Uterus (tissue), 4 donors: ENCODE measurements around the gene SLC9B1. TPM values are rescaled to one million over a fixed set of nuclear protein-coding genes. Genes with fewer than 3 reads are reported as not detected.

Experiments used
- DNase-seq, 2 donors: peaks; one replicate each; pipeline ENCODE4 v3.0.0-alpha.2; 2019 to 2020
- H3K27ac ChIP-seq, 2 donors: fragments of 200-600 bp; sonication (generic); 1 replicate in 1 of 2; 2 replicates in 1 of 2; pipeline ENCODE4 v1.5.1; 2016 to 2018
- H3K27me3 ChIP-seq, 2 donors: fragments of 200-600 bp; sonication (generic); one replicate each; pipeline ENCODE4 v1.5.1; 2018 to 2019; ENCODE audit warnings: control low read depth in 1 of 2
- H3K36me3 ChIP-seq, 2 donors: fragments of 200-600 bp; sonication (generic); one replicate each; pipeline ENCODE4 v1.5.1; 2019; ENCODE audit warnings: control low read depth in 1 of 2
- H3K4me1 ChIP-seq, 2 donors: fragments of 200-600 bp; sonication (generic); one replicate each; pipeline ENCODE4 v1.5.1; 2018 to 2019; ENCODE audit warnings: control low read depth in 1 of 2
- H3K4me3 ChIP-seq, 2 donors: fragments of 200-600 bp; sonication (generic); 1 replicate in 1 of 2; 2 replicates in 1 of 2; pipeline ENCODE4 v1.5.1; 2018 to 2019; ENCODE audit warnings: mild to moderate bottlenecking in 1 of 2
- H3K9me3 ChIP-seq, 2 donors: fragments of 200-600 bp; sonication (generic); one replicate each; pipeline ENCODE4 v1.5.1; 2019; ENCODE audit warnings: control low read depth in 1 of 2
- CTCF ChIP-seq, 4 experiments: fragments of 200-600 bp in 2 of 4; fragments of 450-650 bp in 2 of 4; sonication (generic) in 2 of 4; IDR thresholded peaks; one replicate each; pipeline ENCODE4 v1.5.1; 2016 to 2019; ENCODE audit warnings: antibody characterized with exemption in 4 of 4, mild to moderate bottlenecking in 2 of 4, moderate library complexity in 1 of 4
- POLR2A ChIP-seq, 2 donors: fragments of 450-650 bp; IDR thresholded peaks; one replicate each; pipeline ENCODE4 v1.6.1; 2016; ENCODE audit warnings: antibody characterized with exemption in 2 of 2, mild to moderate bottlenecking in 1 of 2, moderate library complexity in 1 of 2
- intact Hi-C: fragments of 100-400 bp; cut with DNase I; formaldehyde crosslinking; loops from one replicate; pipeline ENCODE4 v1.15.1; 2023; ENCODE audit warnings: low total_unique reads
- total RNA-seq, 4 donors: library from RNA; depleted of rRNA in 3 of 4; stranded (reverse); fragments of >200 nt in 3 of 4; gene quantifications; one replicate each; pipeline versions ENCODE4 v1.1.0 to v1.2.4, GENCODE V29; 2014 to 2023
- donor health status: DM: yes; HTN: yes; CAD: no.

The SLC9B1 gene
- total RNA-seq, 4 donors from 2014 or later = 0.59 to 4.8 (median 2.5) TPM; not detected in 1

GRCh38 chr4:103012060-103012459 is 7.4 kb downstream of the SLC9B1 start:
- Histone ChIP-seq H3K36me3 (no peaks in the 10 kb centered on the region), H3K4me3 (no peak overlapping the region), H3K27me3 (no peaks in the 10 kb centered on the region), H3K9me3 (no peaks in the 10 kb centered on the region), H3K27ac (peak overlapping the region; percentile 58 to 82), H3K4me1 (no peaks in the 10 kb centered on the region)
- intact Hi-C loops = loop anchor here (10.0 kb wide), 2 partner anchors 83 to 587 kb away; partner anchors contain the start of gene BDH2
- TF ChIP-seq CTCF (IDR thresholded peaks at IDR 0.05) (no peak), POLR2A (IDR thresholded peaks at IDR 0.05) (no peak)
- peak in 1 of 2 donors; percentile 38 for DNase-seq

GRCh38 chr4:103011378-103012025 is 8.0 kb downstream of the SLC9B1 start:
- no peaks in the 10 kb centered on the region for H3K27me3 ChIP-seq
- H3K4me3 ChIP-seq = no peak overlapping the region
- H3K4me1 ChIP-seq = no peaks in the 10 kb centered on the region
- H3K27ac ChIP-seq = peak overlapping the region; percentile 58 to 82
- no peaks in the 10 kb centered on the region for H3K36me3 ChIP-seq
- H3K9me3 ChIP-seq = no peaks in the 10 kb centered on the region
- peak; percentile 23 to 24 for DNase-seq
- intact Hi-C loops = loop anchor here (10.0 kb wide), 2 partner anchors 83 to 587 kb away; partner anchors contain the start of gene BDH2
- no peak for TF ChIP-seq POLR2A (IDR thresholded peaks at IDR 0.05)
- no peak for TF ChIP-seq CTCF (IDR thresholded peaks at IDR 0.05)

GRCh38 chr4:103010804-103011203 is 8.7 kb downstream of the SLC9B1 start:
- H3K36me3 ChIP-seq = no peaks in the 10 kb centered on the region
- intact Hi-C loops = loop anchor here (10.0 kb wide), 2 partner anchors 84 to 586 kb away; partner anchors contain the start of gene BDH2
- H3K27me3 ChIP-seq = no peaks in the 10 kb centered on the region
- TF ChIP-seq POLR2A (IDR thresholded peaks at IDR 0.05) (no peak), CTCF (IDR thresholded peaks at IDR 0.05) (no peak)
- no peak overlapping the region for H3K4me3 ChIP-seq
- no peak for DNase-seq
- no peaks in the 10 kb centered on the region for H3K9me3 ChIP-seq
- H3K4me1 ChIP-seq = no peaks in the 10 kb centered on the region
- H3K27ac ChIP-seq = peak overlapping the region in 1 of 2 donors; percentile 82

GRCh38 chr4:103008875-103009729 is 10.4 kb downstream of the SLC9B1 start:
- H3K4me3 ChIP-seq = no peak overlapping the region
- H3K9me3 ChIP-seq = no peaks in the 10 kb centered on the region
- intact Hi-C loops = no loop called here
- H3K36me3 ChIP-seq = no peaks in the 10 kb centered on the region
- no peaks in the 10 kb centered on the region for H3K27me3 ChIP-seq
- no peak for DNase-seq
- H3K27ac ChIP-seq = no peak overlapping the region
- H3K4me1 ChIP-seq = no peaks in the 10 kb centered on the region
- no peak for TF ChIP-seq POLR2A (IDR thresholded peaks at IDR 0.05)
- TF ChIP-seq CTCF (IDR thresholded peaks at IDR 0.05) = peak; percentile 66 to 81 (median 74)

GRCh38 chr4:103002551-103002950 is 17.0 kb downstream of the SLC9B1 start:
- Histone ChIP-seq H3K9me3 (no peaks in the 10 kb centered on the region), H3K4me1 (no peaks in the 10 kb centered on the region), H3K27me3 (no peaks in the 10 kb centered on the region), H3K36me3 (no peaks in the 10 kb centered on the region), H3K27ac (no peak overlapping the region), H3K4me3 (no peak overlapping the region)
- DNase-seq = no peak
- intact Hi-C loops = no loop called here
- TF ChIP-seq POLR2A (IDR thresholded peaks at IDR 0.05) = no peak
- no peak for TF ChIP-seq CTCF (IDR thresholded peaks at IDR 0.05)
